PC-9 (cell line): ENCODE data around the gene BMI1. TPM values are rescaled to one million over a fixed set of nuclear protein-coding genes. Genes with fewer than 3 reads are reported as not detected.

Source experiments
- BruUV-seq: library from RNA; stranded (reverse); fragments of 400-500 nt; replicated peaks from 2 replicates; lab custom pipeline; 2021; lab: Mats Ljungman, UMichigan
- CTCF ChIA-PET: fragments of 300-600 bp; sonication (Branson Sonifier 250); formaldehyde crosslinking; loops from one replicate; lab custom pipeline; 2022; ENCODE audit warnings: antibody characterized with exemption; lab: Charles Lee
- POLR2A ChIA-PET: fragments of 300-600 bp; sonication (Branson Sonifier 250); formaldehyde crosslinking; loops from one replicate; lab custom pipeline; 2022; ENCODE audit warnings: antibody characterized with exemption; ENCODE audit not compliant: unreplicated experiment; lab: Charles Lee
- DNase-seq, 2 experiments: peaks; one replicate each; pipeline versions ENCODE4 v3.0.0 to v3.0.0-alpha.2; 2015 to 2022; ENCODE audit warnings: mixed read lengths in 1 of 2
- H2AFZ ChIP-seq: fragments of 200-600 bp; sonication (generic); 2 replicates; pipeline ENCODE4 v1.8.1; 2017; ENCODE audit warnings: antibody characterized with exemption
- H3F3A ChIP-seq: fragments of 200-600 bp; sonication (generic); 2 replicates; pipeline ENCODE4 v1.8.1; 2017; ENCODE audit warnings: antibody characterized with exemption, mild to moderate bottlenecking, low read depth; ENCODE audit not compliant: insufficient read depth
- H3K27ac ChIP-seq: fragments of 200-600 bp; sonication (generic); 2 replicates; pipeline ENCODE4 v1.6.1; 2016; ENCODE audit warnings: mixed run types
- H3K27me3 ChIP-seq: fragments of 200-600 bp; sonication (generic); 2 replicates; pipeline ENCODE4 v1.6.1; 2016; ENCODE audit warnings: low read depth, mixed run types; ENCODE audit not compliant: insufficient read depth
- H3K36me3 ChIP-seq: fragments of 200-600 bp; sonication (generic); 2 replicates; pipeline ENCODE4 v1.6.1; 2016; ENCODE audit warnings: low read depth, mixed run types
- H3K4me1 ChIP-seq: fragments of 200-600 bp; sonication (generic); replicated peaks from 2 replicates; pipeline ENCODE4 v1.6.1; 2016; ENCODE audit warnings: mixed run types; ENCODE audit not compliant: insufficient read depth
- H3K4me2 ChIP-seq: fragments of 200-600 bp; sonication (generic); 2 replicates; pipeline ENCODE4 v1.6.1; 2017; ENCODE audit warnings: mixed run types
- H3K4me3 ChIP-seq: fragments of 200-600 bp; sonication (generic); 2 replicates; pipeline ENCODE4 v1.6.1; 2016; ENCODE audit warnings: mixed run types
- H3K79me2 ChIP-seq: fragments of 200-600 bp; sonication (generic); 2 replicates; pipeline ENCODE4 v1.6.1; 2017; ENCODE audit warnings: low read depth, mixed run types
- H3K9me2 ChIP-seq: fragments of 200-600 bp; sonication (generic); 2 replicates; pipeline ENCODE4 v1.8.1; 2017; ENCODE audit warnings: mild to moderate bottlenecking; ENCODE audit not compliant: insufficient read depth
- H3K9me3 ChIP-seq: fragments of 200-600 bp; sonication (generic); 2 replicates; pipeline ENCODE4 v1.8.1; 2016; ENCODE audit warnings: low read depth; ENCODE audit not compliant: insufficient read depth
- H4K20me1 ChIP-seq: fragments of 200-600 bp; sonication (generic); 2 replicates; pipeline ENCODE4 v1.8.1; 2017; ENCODE audit not compliant: insufficient read depth
- EZH2 ChIP-seq: fragments of 200-600 bp; sonication (generic); IDR thresholded peaks from 2 replicates; pipeline ENCODE4 v1.8.0; 2017; ENCODE audit warnings: antibody characterized with exemption, low read depth
- intact Hi-C: fragments of 100-400 bp; cut with micrococcal nuclease; formaldehyde crosslinking; loops from one replicate; pipeline ENCODE4 v1.10.0; 2022; ENCODE audit not compliant: unreplicated experiment
- total RNA-seq: library from RNA; stranded (reverse); gene quantifications from 2 replicates; pipeline ENCODE4 v1.2.3, GENCODE V29; 2021
- TF ChIP-seq, protein P1 (sequence below): fragments of 200-600 bp; sonication (generic); conservative IDR thresholded peaks from 2 replicates; pipeline ENCODE4 v1.6.1; 2017; ENCODE audit warnings: mixed run types, antibody characterized with exemption, mild to moderate bottlenecking, moderate library complexity

Gene BMI1
- total RNA-seq, 1 experiment from 2014 or later, result 48.4 TPM

- H4K20me1 ChIP-seq, result no peaks in the 10 kb centered on the region
- H3K9me2 ChIP-seq, result no peaks in the 10 kb centered on the region
- DNase-seq, result no peak
- H3K27me3 ChIP-seq, result no peaks in the 10 kb centered on the region
- no peak overlapping the region for H3K27ac ChIP-seq
- no peaks in the 10 kb centered on the region for H3K4me1 ChIP-seq
- H3F3A ChIP-seq, result no peaks in the 10 kb centered on the region
- intact Hi-C loops, result no loop called here
- BruUV-seq, result no TSS peak
- H2AFZ ChIP-seq, result no peak overlapping the region
- H3K79me2 ChIP-seq, result no peaks in the 10 kb centered on the region
- ChIA-PET CTCF (no interaction called here), POLR2A (no interaction called here)
- H3K36me3 ChIP-seq, result no peaks in the 10 kb centered on the region
- TF ChIP-seq, protein P1, sequence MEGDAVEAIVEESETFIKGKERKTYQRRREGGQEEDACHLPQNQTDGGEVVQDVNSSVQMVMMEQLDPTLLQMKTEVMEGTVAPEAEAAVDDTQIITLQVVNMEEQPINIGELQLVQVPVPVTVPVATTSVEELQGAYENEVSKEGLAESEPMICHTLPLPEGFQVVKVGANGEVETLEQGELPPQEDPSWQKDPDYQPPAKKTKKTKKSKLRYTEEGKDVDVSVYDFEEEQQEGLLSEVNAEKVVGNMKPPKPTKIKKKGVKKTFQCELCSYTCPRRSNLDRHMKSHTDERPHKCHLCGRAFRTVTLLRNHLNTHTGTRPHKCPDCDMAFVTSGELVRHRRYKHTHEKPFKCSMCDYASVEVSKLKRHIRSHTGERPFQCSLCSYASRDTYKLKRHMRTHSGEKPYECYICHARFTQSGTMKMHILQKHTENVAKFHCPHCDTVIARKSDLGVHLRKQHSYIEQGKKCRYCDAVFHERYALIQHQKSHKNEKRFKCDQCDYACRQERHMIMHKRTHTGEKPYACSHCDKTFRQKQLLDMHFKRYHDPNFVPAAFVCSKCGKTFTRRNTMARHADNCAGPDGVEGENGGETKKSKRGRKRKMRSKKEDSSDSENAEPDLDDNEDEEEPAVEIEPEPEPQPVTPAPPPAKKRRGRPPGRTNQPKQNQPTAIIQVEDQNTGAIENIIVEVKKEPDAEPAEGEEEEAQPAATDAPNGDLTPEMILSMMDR, result no peak
- TF ChIP-seq EZH2, result no peak
- no peak overlapping the region for H3K4me3 ChIP-seq
- H3K9me3 ChIP-seq, result no peaks in the 10 kb centered on the region
- no peak overlapping the region for H3K4me2 ChIP-seq
These were observed 53.7 kb downstream of the BMI1 start for GRCh38 chr10:22374489-22375126.

DNA sequence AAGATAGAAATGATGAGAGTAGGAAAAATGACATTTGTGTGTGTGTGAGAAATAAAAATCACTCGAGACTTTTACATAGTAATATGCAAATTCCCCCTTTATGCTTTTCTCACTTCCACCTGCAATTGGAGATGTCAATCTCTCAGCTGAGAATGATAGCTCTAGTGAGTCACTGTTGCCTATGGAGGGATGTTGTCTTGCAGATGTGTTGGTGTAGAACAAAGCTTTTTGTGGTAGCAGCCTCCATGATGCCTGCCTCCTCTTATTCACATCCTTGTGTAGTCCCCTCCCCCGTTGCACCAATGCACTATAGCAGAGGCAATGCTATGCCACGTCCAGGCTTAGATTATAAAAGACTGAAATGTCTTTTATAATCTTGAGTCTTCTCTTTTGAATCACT, 58.2 kb downstream of the BMI1 start:
- Histone ChIP-seq H4K20me1 (no peaks in the 10 kb centered on the region), H3K79me2 (no peaks in the 10 kb centered on the region), H3K9me2 (no peaks in the 10 kb centered on the region), H3K4me2 (no peak overlapping the region), H3K9me3 (no peaks in the 10 kb centered on the region), H2AFZ (no peak overlapping the region), H3F3A (no peaks in the 10 kb centered on the region), H3K4me3 (no peak overlapping the region), H3K27me3 (no peaks in the 10 kb centered on the region), H3K36me3 (no peaks in the 10 kb centered on the region), H3K4me1 (no peaks in the 10 kb centered on the region), H3K27ac (no peak overlapping the region)
- intact Hi-C loops, result no loop called here
- DNase-seq, result no peak
- TF ChIP-seq, protein P1, result no peak
- TF ChIP-seq EZH2, result no peak
- ChIA-PET CTCF (no interaction called here), POLR2A (no interaction called here)
- no TSS peak for BruUV-seq

Other genes with a start within 250 kb of the BMI1 start
- not detected in 2 replicates for gene EBLN1, start 103.1 kb upstream of the BMI1 start, total RNA-seq
- 38.1 and 43.5 TPM in 2 replicates for gene COMMD3, start 4.7 kb upstream of the BMI1 start, total RNA-seq
- 0.55 TPM in 1 of 2 replicates, not detected in the other for gene SPAG6, start 24.4 kb downstream of the BMI1 start, total RNA-seq